HS-5 (cell line): ENCODE results near the gene SLC10A1.
"Not testable (repeated sequence)": the region's sequence is repeated elsewhere in the genome, so short reads cannot be mapped to it uniquely, and the experiment has no call there.

Source experiments
- DNase-seq: peaks from one replicate; pipeline ENCODE4 v3.0.0-alpha.2; 2012; ENCODE audit warnings: low read depth

The SLC10A1 gene

GRCh38 chr14:69769623-69770022 is 27.4 kb downstream of the SLC10A1 start:
- DNase-seq = no peak

DNA sequence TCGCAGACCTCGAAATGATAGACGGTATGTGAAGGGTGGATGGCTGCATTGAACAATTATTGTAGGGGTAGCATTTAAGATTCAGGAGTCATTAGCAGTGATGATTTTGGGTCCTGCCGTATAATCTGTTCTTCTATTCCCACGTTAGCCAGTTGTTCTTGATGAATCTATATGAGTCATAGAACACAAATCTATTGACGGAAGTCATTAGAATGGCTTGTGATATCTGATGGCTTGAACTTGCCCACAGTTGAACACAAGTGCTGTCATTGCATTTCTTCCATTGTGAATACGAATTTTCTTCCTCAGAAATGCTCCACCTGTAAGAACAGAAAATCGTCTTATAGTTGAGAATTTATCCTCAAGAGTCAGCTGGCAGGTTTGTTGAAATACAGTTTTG is 28.2 kb downstream of the SLC10A1 start:
- DNase-seq = no peak

DNA sequence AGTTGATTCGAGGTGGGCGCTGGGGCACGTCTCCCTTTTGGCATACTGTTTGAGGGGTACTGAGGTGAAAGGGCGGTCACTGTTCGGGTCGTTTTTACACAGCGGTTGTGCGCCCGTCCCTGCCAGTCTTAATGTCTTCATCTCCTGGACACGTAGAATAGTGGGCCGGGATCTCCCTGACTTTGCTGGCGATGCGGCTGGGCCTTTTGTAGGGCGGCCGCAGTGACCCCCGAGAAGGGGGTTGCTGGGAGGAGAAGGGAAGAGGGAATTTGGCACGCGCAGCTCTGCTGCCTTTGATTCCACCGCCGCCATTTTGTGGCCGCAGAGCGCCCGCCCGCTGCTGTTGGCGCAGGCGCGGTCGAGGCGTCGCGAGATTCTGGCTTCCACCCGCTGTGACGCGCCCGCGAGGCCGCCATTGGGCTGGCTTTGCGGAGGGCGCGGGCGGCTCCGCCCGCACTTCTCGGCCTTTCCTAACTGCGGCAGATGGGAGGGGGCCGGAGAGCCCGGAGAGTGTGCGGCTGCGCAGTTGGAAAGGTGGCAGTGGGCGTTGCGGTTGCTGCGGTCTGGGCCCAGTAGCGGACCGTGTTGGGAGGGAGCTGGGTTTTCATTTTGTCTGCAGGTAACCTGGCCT is 29.6 kb downstream of the SLC10A1 start:
- DNase-seq = peak; percentile 58

DNA sequence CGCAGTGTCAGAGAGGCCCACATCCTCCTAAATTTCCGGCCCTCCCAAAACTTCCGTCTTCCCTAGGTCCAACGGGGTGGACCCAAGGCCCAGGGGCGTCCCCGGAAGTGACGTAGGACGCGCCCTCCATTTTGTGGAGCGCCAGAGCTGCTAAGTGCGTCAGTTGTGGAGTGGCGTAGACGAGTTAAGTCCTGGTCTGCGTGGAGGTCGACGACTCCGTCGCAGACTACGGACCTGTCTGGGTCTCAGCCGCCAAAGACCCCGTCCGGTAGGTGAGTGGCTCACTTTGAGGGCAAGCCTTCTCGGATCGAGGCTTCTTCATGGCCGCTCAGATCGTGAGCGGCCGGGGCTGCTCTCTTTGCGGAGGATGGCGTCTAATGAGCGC is 30.1 kb downstream of the SLC10A1 start, which contains the start of gene SRSF5:
Gene SRSF5 (plus strand): TSS at position 159 of the 385 bp plus-strand sequence. CDS start 1,015 bp downstream, outside the sequence.
- peak; percentile 82 for DNase-seq

GRCh38 chr14:69763761-69764510 is 33.1 kb downstream of the SLC10A1 start:
- no peak for DNase-seq

DNA sequence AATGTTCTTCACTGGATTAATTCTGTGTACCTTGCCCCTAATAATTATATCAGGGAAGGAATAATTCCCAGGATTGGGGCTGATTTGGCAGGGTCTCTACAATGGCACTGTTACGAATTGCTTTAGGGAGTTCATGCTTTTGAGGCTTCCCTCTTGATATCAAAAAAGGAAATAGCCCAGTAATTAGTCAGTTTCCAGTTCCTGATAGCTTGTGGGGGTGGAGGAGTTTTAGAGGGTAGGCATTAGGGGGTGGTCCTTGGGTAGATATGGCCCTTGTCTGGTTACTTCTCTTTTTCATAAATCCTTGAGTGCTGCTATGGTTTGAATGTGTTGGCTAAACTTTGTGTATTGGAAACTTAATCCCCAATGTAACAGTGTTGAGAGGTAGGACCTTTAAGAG is 36.2 kb downstream of the SLC10A1 start:
- DNase-seq = no peak

DNA sequence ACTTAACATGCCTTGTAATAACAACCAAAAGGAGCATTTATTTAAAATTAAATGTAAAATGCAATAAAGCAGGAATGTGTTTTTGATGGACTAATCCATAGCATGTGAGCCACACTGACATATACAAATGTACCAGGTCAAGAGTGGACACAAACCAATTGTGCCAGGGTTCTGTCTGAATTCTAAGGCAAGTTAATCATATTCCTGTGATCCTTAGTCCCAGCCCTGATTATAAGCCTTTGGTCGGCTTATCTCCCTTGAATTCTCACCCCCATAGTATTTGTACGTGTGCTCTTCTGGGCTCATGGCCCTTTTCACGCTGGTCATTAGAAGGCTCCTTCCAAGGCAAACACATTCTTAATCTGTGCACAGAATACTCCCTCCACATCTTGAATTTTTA is 40.7 kb downstream of the SLC10A1 start:
- no peak for DNase-seq

- DNase-seq = no peak
Observed at GRCh38 chr14:69755784-69756183, 41.3 kb downstream of the SLC10A1 start.

DNA sequence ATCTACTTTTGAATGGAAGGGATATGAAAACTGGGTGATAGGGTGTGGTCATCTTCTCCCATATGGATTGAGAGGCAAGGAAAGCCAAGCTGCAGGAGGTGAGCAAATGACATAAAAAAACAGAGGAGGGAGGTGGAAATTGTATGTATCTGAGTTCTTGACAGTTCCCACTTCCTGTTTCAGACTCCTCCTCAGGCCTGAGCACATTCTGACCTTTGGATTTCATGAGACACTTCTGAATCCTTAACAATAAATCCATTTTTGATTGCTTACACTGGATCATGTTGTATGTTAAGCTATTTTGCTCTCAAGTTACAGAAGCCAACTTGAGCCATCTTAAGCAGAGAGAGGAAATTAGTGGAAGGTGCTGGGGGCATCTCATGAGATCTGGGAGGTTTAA is 41.7 kb downstream of the SLC10A1 start:
- DNase-seq = no peak

DNA sequence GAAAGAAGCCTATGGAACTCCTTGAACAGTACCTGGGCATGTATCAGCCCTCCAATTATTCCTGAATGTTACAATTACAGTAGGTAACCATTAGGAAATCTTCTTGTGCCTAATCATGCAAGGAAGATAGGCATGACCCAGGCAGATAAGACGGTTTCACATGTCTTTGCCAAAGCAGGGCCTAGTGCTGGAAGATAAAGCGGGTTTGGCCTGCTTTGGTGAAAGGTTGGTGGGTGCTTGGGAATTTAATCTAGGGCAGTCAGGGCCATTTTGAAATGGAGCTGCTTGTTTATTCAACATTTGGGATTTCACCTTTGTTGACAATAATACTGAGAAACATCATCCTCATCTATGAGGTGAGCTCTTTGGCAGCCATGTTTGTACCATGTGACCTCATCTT is 42.6 kb downstream of the SLC10A1 start:
- no peak for DNase-seq

DNA sequence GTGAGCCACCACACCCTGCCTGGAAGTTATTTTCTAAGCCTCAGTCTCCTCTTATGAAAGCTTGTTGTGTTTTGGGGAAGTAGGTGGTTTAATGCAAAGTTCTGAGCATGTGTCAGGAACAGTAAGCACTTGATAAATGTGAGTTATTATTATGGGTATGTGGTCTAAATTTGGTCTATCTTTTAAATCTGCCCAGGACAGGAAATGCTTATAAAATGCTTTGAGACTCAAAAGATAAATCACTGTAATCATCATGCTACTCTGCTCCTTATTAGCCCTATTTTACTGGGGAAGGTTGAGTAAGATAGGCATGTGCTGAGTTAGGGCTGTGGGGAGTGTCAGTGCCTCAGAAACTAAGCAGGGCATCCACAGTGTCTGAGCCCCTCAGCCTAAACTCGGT is 43.2 kb downstream of the SLC10A1 start:
- DNase-seq = no peak

GRCh38 chr14:69752773-69753172 is 44.3 kb downstream of the SLC10A1 start:
- no peak for DNase-seq

DNA sequence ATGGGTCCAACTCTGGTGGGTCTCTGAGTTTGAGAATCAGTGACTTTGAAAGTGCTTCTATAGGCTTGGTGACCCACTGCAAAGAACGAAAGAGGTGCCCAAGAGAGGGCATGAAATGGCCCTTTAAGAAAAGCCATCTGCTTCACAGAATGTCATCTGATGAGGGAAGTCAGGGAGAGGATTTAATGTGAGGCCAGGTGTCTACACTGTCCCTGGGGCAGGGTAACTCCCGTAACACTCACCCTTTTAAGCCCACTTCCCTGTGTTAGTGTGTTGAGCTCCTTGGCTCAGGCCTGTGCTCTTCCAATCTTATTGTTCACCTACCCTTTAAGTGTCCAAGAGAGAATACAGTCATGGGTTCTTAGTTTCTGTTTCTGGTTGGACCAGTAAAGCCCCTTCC is 46.5 kb downstream of the SLC10A1 start:
- no peak for DNase-seq

DNA sequence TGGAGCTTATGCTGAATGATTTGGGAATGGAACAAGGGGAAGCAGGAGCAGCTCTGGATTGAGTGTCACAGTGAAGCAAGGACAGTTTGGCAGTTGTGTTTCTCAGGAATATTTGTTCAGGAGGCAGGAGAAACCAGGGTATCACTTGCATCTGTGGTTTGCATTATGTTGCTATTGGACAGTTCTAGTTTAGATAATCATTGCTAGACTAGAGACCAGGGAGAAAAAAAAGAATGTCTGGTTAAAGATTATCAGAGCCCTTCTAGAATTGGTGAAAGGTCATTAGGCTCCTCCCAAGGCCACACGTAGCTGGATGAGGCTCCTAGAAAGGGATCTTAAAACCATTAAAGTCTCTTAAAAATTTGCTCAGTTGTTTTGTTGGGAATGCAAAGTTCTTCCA is 47.1 kb downstream of the SLC10A1 start:
- no peak for DNase-seq

GRCh38 chr14:69741055-69741454 is 56.0 kb downstream of the SLC10A1 start:
- DNase-seq = no peak

DNA sequence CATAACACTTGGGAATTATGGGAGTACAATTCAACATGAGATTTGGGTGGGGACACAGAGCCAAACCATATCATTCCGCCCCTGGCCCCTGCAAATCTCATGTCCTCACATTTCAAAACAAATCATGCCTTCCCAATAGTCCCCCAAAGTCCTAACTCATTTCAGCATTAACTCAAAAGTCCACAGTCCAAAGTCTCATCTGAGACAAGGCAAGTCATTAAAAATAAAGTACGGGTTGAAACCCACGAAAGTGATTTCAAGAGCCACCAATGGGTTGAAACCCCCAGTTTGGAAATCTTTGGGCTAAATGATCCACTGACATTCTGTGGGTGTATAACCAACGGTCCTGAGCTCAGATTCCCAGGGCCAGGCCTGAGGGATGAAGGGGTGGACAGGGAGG is 60.6 kb downstream of the SLC10A1 start:
- DNase-seq = not testable (repeated sequence)

DNA sequence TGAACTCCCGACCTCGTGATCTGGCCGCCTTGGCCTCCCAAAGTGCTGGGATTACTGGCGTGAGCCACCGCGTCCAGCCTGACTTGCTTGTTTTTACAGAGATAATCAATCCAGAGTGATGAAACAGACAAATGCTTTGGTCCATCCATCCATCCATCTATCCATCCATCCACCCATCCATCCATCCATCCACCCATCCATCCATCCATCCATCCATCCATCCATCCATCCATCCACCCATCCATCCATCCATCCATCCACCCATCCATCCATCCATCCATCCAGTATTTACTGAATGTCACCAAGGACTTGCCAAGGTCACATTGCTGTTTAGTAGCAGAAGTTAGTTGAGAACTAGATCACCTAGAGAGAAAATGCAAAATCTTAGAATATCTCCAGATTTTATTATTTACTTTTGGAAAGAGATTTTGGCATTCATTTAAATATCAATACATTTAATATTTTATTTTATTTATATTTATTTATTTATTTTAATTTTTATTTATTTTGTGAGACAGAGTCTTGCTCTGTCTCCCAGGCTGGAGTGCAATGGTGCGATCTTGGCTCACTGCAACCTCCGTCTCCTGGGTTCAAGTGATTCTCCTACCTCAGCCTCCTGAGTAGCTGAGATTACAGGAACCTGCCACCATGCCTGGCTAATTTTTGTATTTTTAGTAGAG is 65.0 kb downstream of the SLC10A1 start:
- not testable (repeated sequence) for DNase-seq

DNA sequence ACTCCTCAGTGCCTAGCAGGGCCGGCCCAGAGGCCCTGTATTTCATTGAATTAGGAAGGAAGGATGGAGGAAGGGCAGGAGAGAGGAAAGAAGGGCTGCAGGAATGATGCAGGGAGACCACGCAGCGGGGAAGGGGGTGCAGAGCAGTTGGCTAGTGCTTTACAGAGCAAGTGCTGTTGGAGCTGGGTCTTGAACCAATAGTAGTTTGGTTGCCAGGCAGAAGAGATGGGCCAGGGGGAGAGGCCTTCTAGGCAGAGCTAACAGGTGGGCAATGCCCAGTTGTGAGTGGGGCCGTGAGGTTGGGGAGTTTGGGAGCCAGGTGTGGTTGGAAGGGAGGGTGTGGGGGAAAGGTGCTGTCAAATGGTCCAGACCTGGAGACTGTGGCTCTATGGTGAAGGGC is 69.2 kb downstream of the SLC10A1 start:
- no peak for DNase-seq

- no peak for DNase-seq
Observed at GRCh38 chr14:69726761-69727511, 70.1 kb downstream of the SLC10A1 start.
